HG02870 (cell line): ENCODE data around the gene NR2F1-AS1.

Experiments used
- ATAC-seq: cut with Tn5 transposase; IDR thresholded peaks from one replicate; pipeline ENCODE4 v1.9.1; 2021; ENCODE audit warnings: mild to moderate bottlenecking, moderate library complexity; ENCODE audit not compliant: unreplicated experiment

The NR2F1-AS1 gene

GRCh38 chr5:93580927-93581445, at the start of gene NR2F1-AS1:
Gene NR2F1-AS1, minus strand, starts transcription at chr5:93581219.
- peak; percentile 32 for ATAC-seq

- ATAC-seq = no peak
Observed at GRCh38 chr5:93626801-93627200, 45.8 kb upstream of the NR2F1-AS1 start.

- ATAC-seq = no peak
Observed at GRCh38 chr5:93623153-93623552, 42.1 kb upstream of the NR2F1-AS1 start.

- no peak for ATAC-seq
Observed at GRCh38 chr5:93622240-93622885, 41.3 kb upstream of the NR2F1-AS1 start.

GRCh38 chr5:93621327-93621798, 40.3 kb upstream of the NR2F1-AS1 start:
- no peak for ATAC-seq

- ATAC-seq = peak; percentile 96
Observed at GRCh38 chr5:93620487-93621326, 39.7 kb upstream of the NR2F1-AS1 start.

GRCh38 chr5:93616538-93617174, 35.6 kb upstream of the NR2F1-AS1 start:
- ATAC-seq = no peak

- no peak for ATAC-seq
Observed at GRCh38 chr5:93612855-93613243, 31.8 kb upstream of the NR2F1-AS1 start.

- no peak for ATAC-seq
Observed at GRCh38 chr5:93611976-93612854, 31.2 kb upstream of the NR2F1-AS1 start.

GRCh38 chr5:93611273-93611975, 30.4 kb upstream of the NR2F1-AS1 start:
- ATAC-seq = no peak

- no peak for ATAC-seq
Observed at GRCh38 chr5:93610581-93611272, 29.7 kb upstream of the NR2F1-AS1 start.

- ATAC-seq = no peak
Observed at GRCh38 chr5:93609762-93610161, 28.7 kb upstream of the NR2F1-AS1 start.

- ATAC-seq = no peak
Observed at GRCh38 chr5:93608855-93609254, 27.8 kb upstream of the NR2F1-AS1 start.

- peak; percentile 88 for ATAC-seq
Observed at GRCh38 chr5:93607367-93608258, 26.6 kb upstream of the NR2F1-AS1 start.

- ATAC-seq = no peak
Observed at GRCh38 chr5:93606382-93606752, 25.3 kb upstream of the NR2F1-AS1 start.

GRCh38 chr5:93604644-93605515, 23.9 kb upstream of the NR2F1-AS1 start:
- ATAC-seq = no peak
